ENCODE results near the gene ABHD10. TPM values are rescaled to one million over a fixed set of nuclear protein-coding genes. Genes with fewer than 3 reads are reported as not detected.

ABHD10 gene
- total RNA-seq (2022): 37.0 and 41.8 TPM in 2 replicates
- Bru-seq, nascent RNA: percentile 87 among the genes with signal in this experiment
- BruChase-seq, experiment 1, labeled RNA remaining after a 2-hour chase: percentile 88 among the genes with signal in this experiment
- percentile 88 among the genes with signal in this experiment for BruChase-seq, experiment 2, labeled RNA remaining after a 6-hour chase
- long read RNA-seq, transcript ABHD10-201 (5 exons, 2,590 nt): major isoform, 72 of 84 reads
- long read RNA-seq, partial matches to known transcripts: 2 of 84 reads
- long read RNA-seq, other reads (novel, unspliced or antisense): 3 of 84 reads

- CTCF ChIA-PET: interaction anchor here (0.8 to 2.0 kb wide), 13 partner anchors 8 to 401 kb away, joined by 3 to 25 read pairs (median 5); no protein-coding TSS in a partner anchor
- Histone ChIP-seq H3K4me1 (no peaks in the 10 kb centered on the region; the same call in 1 of the 2 replicates), H3K4me3 (ENCODE audit: low read depth, low read length) (peak within 1 kb of the TSS; percentile 79), H3K27me3 (replicated peaks; ENCODE audit: control insufficient read depth, insufficient read depth, low read length) (no peaks in the 10 kb centered on the region), H3K9me3 (no peaks in the 10 kb centered on the region), H3K36me3 (ENCODE audit: control insufficient read depth, insufficient read depth, low read length) (no peaks in the 10 kb centered on the region; the same call in 1 of the 2 replicates)
- no TSS peak for BruUV-seq (replicated peaks)
- POLR2A ChIA-PET: interaction anchor here (0.6 to 1.5 kb wide), 14 partner anchors 10 to 258 kb away, joined by 3 to 10 read pairs (median 4); partner anchors contain the start of gene C3orf52
- DNase-seq: peak; percentile 93 to 96
- Mint-ChIP-seq H3K27ac (ENCODE audit: unreplicated experiment) (peak within 1 kb of the TSS; percentile 88), H3K4me3 (ENCODE audit: unreplicated experiment) (peak within 1 kb of the TSS; percentile 84), H3K9me3 (ENCODE audit: unreplicated experiment) (no peaks in the 10 kb centered on the region), H3K4me1 (ENCODE audit: low read depth, unreplicated experiment) (peaks cover 7% of the 10 kb centered on the region), H3K36me3 (ENCODE audit: insufficient read depth, unreplicated experiment) (peaks cover 2% of the 10 kb centered on the region), H3K27me3 (ENCODE audit: insufficient read depth, unreplicated experiment) (no peaks in the 10 kb centered on the region)
- no peak for TF ChIP-seq CTCF (IDR thresholded peaks at IDR 0.05; ENCODE audit: insufficient read depth in 1 of 2, low read depth in 1 of 2, low read length in 1 of 2, severe bottlenecking in 1 of 2, unreplicated experiment in 1 of 2)
- intact Hi-C loops (cut with micrococcal nuclease; ENCODE audit: unreplicated experiment): no loop called here
Measured at GRCh38 chr3:111978583-111979433, at the start of gene ABHD10. ABHD10 (plus strand) TSS chr3:111979026; CDS start chr3:111979062, 36 bp downstream.

GRCh38 chr3:111929484-111929883, 49.3 kb upstream of the ABHD10 start:
- H3K9me3 Mint-ChIP-seq (ENCODE audit: unreplicated experiment): peaks cover 7% of the 10 kb centered on the region
- H3K36me3 ChIP-seq (ENCODE audit: control insufficient read depth, insufficient read depth, low read length): no peaks in the 10 kb centered on the region
- peaks cover 16% of the 10 kb centered on the region for H3K4me1 ChIP-seq
- no peaks in the 10 kb centered on the region for H3K27me3 Mint-ChIP-seq (ENCODE audit: insufficient read depth, unreplicated experiment)
- no peaks in the 10 kb centered on the region for H3K27me3 ChIP-seq (replicated peaks; ENCODE audit: control insufficient read depth, insufficient read depth, low read length)
- intact Hi-C loops (cut with micrococcal nuclease; ENCODE audit: unreplicated experiment): no loop called here
- TF ChIP-seq CTCF (IDR thresholded peaks at IDR 0.05; ENCODE audit: insufficient read depth in 1 of 2, low read depth in 1 of 2, low read length in 1 of 2, severe bottlenecking in 1 of 2, unreplicated experiment in 1 of 2): no peak
- POLR2A ChIA-PET: no interaction called here
- no peaks in the 10 kb centered on the region for H3K4me1 Mint-ChIP-seq (ENCODE audit: low read depth, unreplicated experiment)
- no peak for DNase-seq
- no peak overlapping the region for H3K4me3 Mint-ChIP-seq (ENCODE audit: unreplicated experiment)
- no peak overlapping the region for H3K27ac Mint-ChIP-seq (ENCODE audit: unreplicated experiment)
- no peaks in the 10 kb centered on the region for H3K9me3 ChIP-seq
- H3K4me3 ChIP-seq (ENCODE audit: low read depth, low read length): no peak overlapping the region
- H3K36me3 Mint-ChIP-seq (ENCODE audit: insufficient read depth, unreplicated experiment): peaks cover 21% of the 10 kb centered on the region
- no TSS peak for BruUV-seq (replicated peaks)
- CTCF ChIA-PET: no interaction called here

- Histone ChIP-seq H3K36me3 (ENCODE audit: control insufficient read depth, insufficient read depth, low read length) (no peaks in the 10 kb centered on the region), H3K9me3 (no peaks in the 10 kb centered on the region), H3K27me3 (replicated peaks; ENCODE audit: control insufficient read depth, insufficient read depth, low read length) (no peaks in the 10 kb centered on the region), H3K4me3 (ENCODE audit: low read depth, low read length) (no peak overlapping the region), H3K4me1 (peaks cover 38% of the 10 kb centered on the region)
- peaks cover 7% of the 10 kb centered on the region for H3K9me3 Mint-ChIP-seq (ENCODE audit: unreplicated experiment)
- H3K4me3 Mint-ChIP-seq (ENCODE audit: unreplicated experiment): no peak overlapping the region
- H3K27me3 Mint-ChIP-seq (ENCODE audit: insufficient read depth, unreplicated experiment): no peaks in the 10 kb centered on the region
- no peak for DNase-seq
- TF ChIP-seq CTCF (IDR thresholded peaks at IDR 0.05; ENCODE audit: insufficient read depth in 1 of 2, low read depth in 1 of 2, low read length in 1 of 2, severe bottlenecking in 1 of 2, unreplicated experiment in 1 of 2): no peak
- peaks cover 32% of the 10 kb centered on the region for H3K36me3 Mint-ChIP-seq (ENCODE audit: insufficient read depth, unreplicated experiment)
- intact Hi-C loops (cut with micrococcal nuclease; ENCODE audit: unreplicated experiment): no loop called here
- peaks cover 10% of the 10 kb centered on the region for H3K4me1 Mint-ChIP-seq (ENCODE audit: low read depth, unreplicated experiment)
- POLR2A ChIA-PET: no interaction called here
- CTCF ChIA-PET: no interaction called here
- no peak overlapping the region for H3K27ac Mint-ChIP-seq (ENCODE audit: unreplicated experiment)
- BruUV-seq (replicated peaks): no TSS peak
Measured at GRCh38 chr3:111932946-111933345, 45.9 kb upstream of the ABHD10 start.

Measured in Caco-2 (cell line).